H1 (cell line): ENCODE measurements around the gene CDC42EP2. TPM values are rescaled to one million over a fixed set of nuclear protein-coding genes. Genes with fewer than 3 reads are reported as not detected.

Source experiments
- ATF2 ChIP-seq: IDR thresholded peaks from 2 replicates; pipeline ENCODE4 v1.6.1; 2012; ENCODE audit warnings: low read length, inconsistent platforms
- SP1 ChIP-seq: IDR thresholded peaks from 2 replicates; pipeline ENCODE4 v1.6.1; 2011; ENCODE audit warnings: low read depth, low read length
- TAF1 ChIP-seq: IDR thresholded peaks from 2 replicates; pipeline ENCODE4 v1.6.1; 2011; ENCODE audit warnings: mild to moderate bottlenecking, low read depth, low read length
- TAF7 ChIP-seq: optimal IDR thresholded peaks from 2 replicates; pipeline ENCODE3; 2011; ENCODE audit warnings: low read depth, mild to moderate bottlenecking, inconsistent platforms, low read length, moderate library complexity, borderline replicate concordance
- polyA plus RNA-seq, 7 experiments: library from polyadenylated mRNA; depleted of rRNA in 3 of 7; stranded (reverse) in 5 of 7; unstranded in 2 of 7; fragments of >200 nt in 5 of 7; fragments of 200-250 nt in 2 of 7; gene quantifications; 1 replicate in 5 of 7; 2 replicates in 1 of 7; 4 replicates in 1 of 7; pipeline versions ENCODE4 v1.2.1 to v1.2.3, GENCODE V29; 2011 to 2013; ENCODE audit warnings: missing spikeins in 2 of 7, mixed read lengths in 2 of 7
- total RNA-seq: library from RNA; stranded (reverse); fragmentation: NEBNext Ultra II Directional; extraction: Animal tissue kit (Norgen Biotek cat#: 25700); gene quantifications from 2 replicates; pipeline ENCODE4 v1.2.1, GENCODE V29; 2021
- TF ChIP-seq, protein P1 (sequence below): fragments of 300-600 bp; sonication (generic); IDR thresholded peaks from 2 replicates; pipeline ENCODE4 v1.7.1; 2012; ENCODE audit warnings: low read length, moderate library complexity, mild to moderate bottlenecking, inconsistent platforms; ENCODE audit not compliant: insufficient replicate concordance

CDC42EP2 gene
- total and polyA plus RNA-seq, 2 of the 8 experiments (the other 6 are each of a cell fraction or from before 2014, with no cell fraction given) = 11.8 to 13.3 TPM

DNA sequence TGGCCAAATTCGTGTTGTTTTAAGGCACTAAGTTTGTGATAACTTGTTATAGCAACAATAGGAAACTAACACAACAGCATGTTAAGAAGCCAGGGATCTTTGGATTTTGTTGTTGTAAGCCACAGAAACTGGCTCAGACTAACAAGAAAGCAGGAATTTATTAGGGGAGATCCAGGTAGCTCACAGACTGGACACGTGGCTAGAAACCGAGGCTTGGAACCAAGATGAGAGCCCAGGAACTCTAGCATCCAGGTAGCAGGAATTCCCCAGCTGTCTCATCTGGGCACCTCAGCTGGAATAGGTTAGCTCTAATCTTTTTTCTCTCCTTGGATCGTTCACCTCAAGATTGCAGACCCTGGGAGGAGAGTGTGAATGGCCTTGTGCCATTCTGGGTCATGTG lies 28.0 kb upstream of the CDC42EP2 start (continued):
- TF ChIP-seq, protein P1, sequence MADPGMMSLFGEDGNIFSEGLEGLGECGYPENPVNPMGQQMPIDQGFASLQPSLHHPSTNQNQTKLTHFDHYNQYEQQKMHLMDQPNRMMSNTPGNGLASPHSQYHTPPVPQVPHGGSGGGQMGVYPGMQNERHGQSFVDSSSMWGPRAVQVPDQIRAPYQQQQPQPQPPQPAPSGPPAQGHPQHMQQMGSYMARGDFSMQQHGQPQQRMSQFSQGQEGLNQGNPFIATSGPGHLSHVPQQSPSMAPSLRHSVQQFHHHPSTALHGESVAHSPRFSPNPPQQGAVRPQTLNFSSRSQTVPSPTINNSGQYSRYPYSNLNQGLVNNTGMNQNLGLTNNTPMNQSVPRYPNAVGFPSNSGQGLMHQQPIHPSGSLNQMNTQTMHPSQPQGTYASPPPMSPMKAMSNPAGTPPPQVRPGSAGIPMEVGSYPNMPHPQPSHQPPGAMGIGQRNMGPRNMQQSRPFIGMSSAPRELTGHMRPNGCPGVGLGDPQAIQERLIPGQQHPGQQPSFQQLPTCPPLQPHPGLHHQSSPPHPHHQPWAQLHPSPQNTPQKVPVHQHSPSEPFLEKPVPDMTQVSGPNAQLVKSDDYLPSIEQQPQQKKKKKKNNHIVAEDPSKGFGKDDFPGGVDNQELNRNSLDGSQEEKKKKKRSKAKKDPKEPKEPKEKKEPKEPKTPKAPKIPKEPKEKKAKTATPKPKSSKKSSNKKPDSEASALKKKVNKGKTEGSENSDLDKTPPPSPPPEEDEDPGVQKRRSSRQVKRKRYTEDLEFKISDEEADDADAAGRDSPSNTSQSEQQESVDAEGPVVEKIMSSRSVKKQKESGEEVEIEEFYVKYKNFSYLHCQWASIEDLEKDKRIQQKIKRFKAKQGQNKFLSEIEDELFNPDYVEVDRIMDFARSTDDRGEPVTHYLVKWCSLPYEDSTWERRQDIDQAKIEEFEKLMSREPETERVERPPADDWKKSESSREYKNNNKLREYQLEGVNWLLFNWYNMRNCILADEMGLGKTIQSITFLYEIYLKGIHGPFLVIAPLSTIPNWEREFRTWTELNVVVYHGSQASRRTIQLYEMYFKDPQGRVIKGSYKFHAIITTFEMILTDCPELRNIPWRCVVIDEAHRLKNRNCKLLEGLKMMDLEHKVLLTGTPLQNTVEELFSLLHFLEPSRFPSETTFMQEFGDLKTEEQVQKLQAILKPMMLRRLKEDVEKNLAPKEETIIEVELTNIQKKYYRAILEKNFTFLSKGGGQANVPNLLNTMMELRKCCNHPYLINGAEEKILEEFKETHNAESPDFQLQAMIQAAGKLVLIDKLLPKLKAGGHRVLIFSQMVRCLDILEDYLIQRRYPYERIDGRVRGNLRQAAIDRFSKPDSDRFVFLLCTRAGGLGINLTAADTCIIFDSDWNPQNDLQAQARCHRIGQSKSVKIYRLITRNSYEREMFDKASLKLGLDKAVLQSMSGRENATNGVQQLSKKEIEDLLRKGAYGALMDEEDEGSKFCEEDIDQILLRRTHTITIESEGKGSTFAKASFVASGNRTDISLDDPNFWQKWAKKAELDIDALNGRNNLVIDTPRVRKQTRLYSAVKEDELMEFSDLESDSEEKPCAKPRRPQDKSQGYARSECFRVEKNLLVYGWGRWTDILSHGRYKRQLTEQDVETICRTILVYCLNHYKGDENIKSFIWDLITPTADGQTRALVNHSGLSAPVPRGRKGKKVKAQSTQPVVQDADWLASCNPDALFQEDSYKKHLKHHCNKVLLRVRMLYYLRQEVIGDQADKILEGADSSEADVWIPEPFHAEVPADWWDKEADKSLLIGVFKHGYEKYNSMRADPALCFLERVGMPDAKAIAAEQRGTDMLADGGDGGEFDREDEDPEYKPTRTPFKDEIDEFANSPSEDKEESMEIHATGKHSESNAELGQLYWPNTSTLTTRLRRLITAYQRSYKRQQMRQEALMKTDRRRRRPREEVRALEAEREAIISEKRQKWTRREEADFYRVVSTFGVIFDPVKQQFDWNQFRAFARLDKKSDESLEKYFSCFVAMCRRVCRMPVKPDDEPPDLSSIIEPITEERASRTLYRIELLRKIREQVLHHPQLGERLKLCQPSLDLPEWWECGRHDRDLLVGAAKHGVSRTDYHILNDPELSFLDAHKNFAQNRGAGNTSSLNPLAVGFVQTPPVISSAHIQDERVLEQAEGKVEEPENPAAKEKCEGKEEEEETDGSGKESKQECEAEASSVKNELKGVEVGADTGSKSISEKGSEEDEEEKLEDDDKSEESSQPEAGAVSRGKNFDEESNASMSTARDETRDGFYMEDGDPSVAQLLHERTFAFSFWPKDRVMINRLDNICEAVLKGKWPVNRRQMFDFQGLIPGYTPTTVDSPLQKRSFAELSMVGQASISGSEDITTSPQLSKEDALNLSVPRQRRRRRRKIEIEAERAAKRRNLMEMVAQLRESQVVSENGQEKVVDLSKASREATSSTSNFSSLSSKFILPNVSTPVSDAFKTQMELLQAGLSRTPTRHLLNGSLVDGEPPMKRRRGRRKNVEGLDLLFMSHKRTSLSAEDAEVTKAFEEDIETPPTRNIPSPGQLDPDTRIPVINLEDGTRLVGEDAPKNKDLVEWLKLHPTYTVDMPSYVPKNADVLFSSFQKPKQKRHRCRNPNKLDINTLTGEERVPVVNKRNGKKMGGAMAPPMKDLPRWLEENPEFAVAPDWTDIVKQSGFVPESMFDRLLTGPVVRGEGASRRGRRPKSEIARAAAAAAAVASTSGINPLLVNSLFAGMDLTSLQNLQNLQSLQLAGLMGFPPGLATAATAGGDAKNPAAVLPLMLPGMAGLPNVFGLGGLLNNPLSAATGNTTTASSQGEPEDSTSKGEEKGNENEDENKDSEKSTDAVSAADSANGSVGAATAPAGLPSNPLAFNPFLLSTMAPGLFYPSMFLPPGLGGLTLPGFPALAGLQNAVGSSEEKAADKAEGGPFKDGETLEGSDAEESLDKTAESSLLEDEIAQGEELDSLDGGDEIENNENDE = no peak
- TF ChIP-seq TAF7 (no peak), SP1 (no peak), TAF1 (no peak), ATF2 (no peak)
